K562 (cell line): ENCODE measurements around the gene UHRF1. TPM values are rescaled to one million over a fixed set of nuclear protein-coding genes. Genes with fewer than 3 reads are reported as not detected.

Experiments
- ARID2 ChIP-seq: fragments of 450-650 bp; IDR thresholded peaks from 2 replicates; pipeline ENCODE4 v1.6.1; 2017; ENCODE audit warnings: antibody characterized with exemption, mild to moderate bottlenecking
- ASH1L ChIP-seq: fragments of 450-650 bp; IDR thresholded peaks from 2 replicates; pipeline ENCODE4 v1.6.1; 2018; ENCODE audit warnings: borderline replicate concordance, mild to moderate bottlenecking, low read depth; ENCODE audit not compliant: partially characterized antibody
- CHCHD3 ChIP-seq: fragments of 250-450 bp; sonication (Bioruptor Pico); IDR thresholded peaks from 2 replicates; pipeline ENCODE4 v2.1.2; 2022; ENCODE audit warnings: mild to moderate bottlenecking
- RBM34 ChIP-seq: fragments of 200-400 bp; formaldehyde crosslinking; IDR thresholded peaks from 2 replicates; pipeline ENCODE4 v1.6.1; 2018; ENCODE audit warnings: low read length, borderline replicate concordance; ENCODE audit not compliant: insufficient read depth
- RBM39 ChIP-seq: fragments of 200-400 bp; formaldehyde crosslinking; optimal IDR thresholded peaks from 2 replicates; pipeline ENCODE3; 2018; ENCODE audit warnings: low read depth, low read length
- ZNF586 ChIP-seq: fragments of 450-650 bp; formaldehyde crosslinking; conservative IDR thresholded peaks from 2 replicates; pipeline ENCODE4 v1.4.0; 2020; ENCODE audit warnings: mild to moderate bottlenecking, moderate library complexity
- ZNF785 ChIP-seq: fragments of 250-450 bp; sonication (Bioruptor Pico); IDR thresholded peaks from 2 replicates; pipeline ENCODE4 v1.4.0; 2020; ENCODE audit warnings: mild to moderate bottlenecking
- polyA plus RNA-seq, 8 experiments: library from polyadenylated mRNA; depleted of rRNA in 4 of 8; stranded (reverse) in 5 of 8; unstranded in 3 of 8; fragments of >200 nt; fragmentation: Nextera tagmentation in 2 of 8; fragmentation: Illumina TruSeq in 1 of 8; extraction: Ambion mirVana in 2 of 8; extraction: Trizol in 1 of 8; gene quantifications; 2 replicates each; pipeline versions ENCODE4 v1.2.1 to v1.2.3, GENCODE V29; 2011 to 2014; ENCODE audit warnings: inconsistent platforms in 1 of 8, missing spikeins in 1 of 8
- total RNA-seq, 7 experiments: library from RNA; depleted of rRNA in 6 of 7; stranded (reverse); fragments of >200 nt in 6 of 7; fragmentation: Illumina TruSeq in 2 of 7; extraction: Trizol in 2 of 7; gene quantifications; 2 replicates each; pipeline versions ENCODE4 v1.2.1 to v1.2.3, GENCODE V29; 2011 to 2021; ENCODE audit warnings: low replicate concordance in 1 of 7
- TF ChIP-seq, protein P1 (sequence below): fragments of 200-600 bp; sonication (generic); IDR thresholded peaks from one replicate; pipeline ENCODE4 v1.6.1; 2012; ENCODE audit warnings: mild to moderate bottlenecking, low read depth, low read length, inconsistent platforms
- TF ChIP-seq, protein P2 (sequence below), 2 experiments: fragments of 250-450 bp in 1 of 2; fragments of 450-650 bp in 1 of 2; sonication (Bioruptor Pico) in 1 of 2; IDR thresholded peaks; 2 replicates each; pipeline versions ENCODE4 v1.6.1 to v1.8.0; 2016 to 2021; ENCODE audit warnings: mild to moderate bottlenecking in 2 of 2, moderate library complexity in 2 of 2, missing compliant biosample characterization in 1 of 2, missing genetic modification characterization in 1 of 2
- TF ChIP-seq, protein P3 (sequence below): sonication (generic); formaldehyde crosslinking; IDR thresholded peaks from 2 replicates; pipeline ENCODE4 v1.8.0; 2022; ENCODE audit warnings: missing genetic modification reagents, mild to moderate bottlenecking, borderline replicate concordance
- TF ChIP-seq, protein P4 (sequence below): fragments of 150-350 bp; conservative IDR thresholded peaks from 2 replicates; pipeline ENCODE4 v1.6.1; 2014; ENCODE audit warnings: low read length

Gene UHRF1
- total and polyA plus RNA-seq, 9 of the 15 experiments (the other 6 are each of a cell fraction or from before 2014, with no cell fraction given), result 6.0 to 101 (median 30.9) TPM

DNA sequence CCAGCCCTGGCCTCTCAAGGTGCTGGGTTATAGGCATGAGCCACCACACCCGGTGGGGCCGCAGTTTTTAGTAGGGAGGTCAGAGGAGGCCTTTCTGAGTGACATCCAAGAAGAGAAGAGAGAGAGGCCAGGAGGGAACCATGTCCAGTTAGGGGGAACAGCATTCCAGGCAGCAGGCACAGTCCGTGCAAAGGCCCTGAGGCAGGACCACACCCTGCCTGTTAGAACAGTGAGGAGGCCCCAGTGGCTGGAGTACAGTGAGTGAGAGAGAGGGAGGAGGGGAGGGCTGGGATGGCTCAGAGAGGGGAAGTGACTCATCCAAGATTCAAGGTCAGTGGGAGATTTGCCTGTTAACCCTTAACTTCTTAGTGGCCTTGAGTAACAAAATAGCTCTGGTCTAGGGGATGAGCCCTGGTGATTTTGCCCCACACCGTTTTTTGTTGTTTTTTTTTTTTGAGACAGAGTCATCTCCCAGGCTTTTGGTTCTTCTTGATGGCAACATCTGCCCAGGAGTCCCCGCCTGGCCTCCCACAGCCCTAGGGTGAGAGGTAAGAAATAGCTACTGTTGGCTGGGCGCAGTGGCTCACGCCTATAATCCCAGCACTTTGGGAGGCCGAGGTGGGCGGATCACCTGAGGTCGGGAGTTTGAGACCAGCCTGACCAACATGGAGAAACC lies 39.1 kb upstream of the UHRF1 start (continued):
- TF ChIP-seq, protein P1, sequence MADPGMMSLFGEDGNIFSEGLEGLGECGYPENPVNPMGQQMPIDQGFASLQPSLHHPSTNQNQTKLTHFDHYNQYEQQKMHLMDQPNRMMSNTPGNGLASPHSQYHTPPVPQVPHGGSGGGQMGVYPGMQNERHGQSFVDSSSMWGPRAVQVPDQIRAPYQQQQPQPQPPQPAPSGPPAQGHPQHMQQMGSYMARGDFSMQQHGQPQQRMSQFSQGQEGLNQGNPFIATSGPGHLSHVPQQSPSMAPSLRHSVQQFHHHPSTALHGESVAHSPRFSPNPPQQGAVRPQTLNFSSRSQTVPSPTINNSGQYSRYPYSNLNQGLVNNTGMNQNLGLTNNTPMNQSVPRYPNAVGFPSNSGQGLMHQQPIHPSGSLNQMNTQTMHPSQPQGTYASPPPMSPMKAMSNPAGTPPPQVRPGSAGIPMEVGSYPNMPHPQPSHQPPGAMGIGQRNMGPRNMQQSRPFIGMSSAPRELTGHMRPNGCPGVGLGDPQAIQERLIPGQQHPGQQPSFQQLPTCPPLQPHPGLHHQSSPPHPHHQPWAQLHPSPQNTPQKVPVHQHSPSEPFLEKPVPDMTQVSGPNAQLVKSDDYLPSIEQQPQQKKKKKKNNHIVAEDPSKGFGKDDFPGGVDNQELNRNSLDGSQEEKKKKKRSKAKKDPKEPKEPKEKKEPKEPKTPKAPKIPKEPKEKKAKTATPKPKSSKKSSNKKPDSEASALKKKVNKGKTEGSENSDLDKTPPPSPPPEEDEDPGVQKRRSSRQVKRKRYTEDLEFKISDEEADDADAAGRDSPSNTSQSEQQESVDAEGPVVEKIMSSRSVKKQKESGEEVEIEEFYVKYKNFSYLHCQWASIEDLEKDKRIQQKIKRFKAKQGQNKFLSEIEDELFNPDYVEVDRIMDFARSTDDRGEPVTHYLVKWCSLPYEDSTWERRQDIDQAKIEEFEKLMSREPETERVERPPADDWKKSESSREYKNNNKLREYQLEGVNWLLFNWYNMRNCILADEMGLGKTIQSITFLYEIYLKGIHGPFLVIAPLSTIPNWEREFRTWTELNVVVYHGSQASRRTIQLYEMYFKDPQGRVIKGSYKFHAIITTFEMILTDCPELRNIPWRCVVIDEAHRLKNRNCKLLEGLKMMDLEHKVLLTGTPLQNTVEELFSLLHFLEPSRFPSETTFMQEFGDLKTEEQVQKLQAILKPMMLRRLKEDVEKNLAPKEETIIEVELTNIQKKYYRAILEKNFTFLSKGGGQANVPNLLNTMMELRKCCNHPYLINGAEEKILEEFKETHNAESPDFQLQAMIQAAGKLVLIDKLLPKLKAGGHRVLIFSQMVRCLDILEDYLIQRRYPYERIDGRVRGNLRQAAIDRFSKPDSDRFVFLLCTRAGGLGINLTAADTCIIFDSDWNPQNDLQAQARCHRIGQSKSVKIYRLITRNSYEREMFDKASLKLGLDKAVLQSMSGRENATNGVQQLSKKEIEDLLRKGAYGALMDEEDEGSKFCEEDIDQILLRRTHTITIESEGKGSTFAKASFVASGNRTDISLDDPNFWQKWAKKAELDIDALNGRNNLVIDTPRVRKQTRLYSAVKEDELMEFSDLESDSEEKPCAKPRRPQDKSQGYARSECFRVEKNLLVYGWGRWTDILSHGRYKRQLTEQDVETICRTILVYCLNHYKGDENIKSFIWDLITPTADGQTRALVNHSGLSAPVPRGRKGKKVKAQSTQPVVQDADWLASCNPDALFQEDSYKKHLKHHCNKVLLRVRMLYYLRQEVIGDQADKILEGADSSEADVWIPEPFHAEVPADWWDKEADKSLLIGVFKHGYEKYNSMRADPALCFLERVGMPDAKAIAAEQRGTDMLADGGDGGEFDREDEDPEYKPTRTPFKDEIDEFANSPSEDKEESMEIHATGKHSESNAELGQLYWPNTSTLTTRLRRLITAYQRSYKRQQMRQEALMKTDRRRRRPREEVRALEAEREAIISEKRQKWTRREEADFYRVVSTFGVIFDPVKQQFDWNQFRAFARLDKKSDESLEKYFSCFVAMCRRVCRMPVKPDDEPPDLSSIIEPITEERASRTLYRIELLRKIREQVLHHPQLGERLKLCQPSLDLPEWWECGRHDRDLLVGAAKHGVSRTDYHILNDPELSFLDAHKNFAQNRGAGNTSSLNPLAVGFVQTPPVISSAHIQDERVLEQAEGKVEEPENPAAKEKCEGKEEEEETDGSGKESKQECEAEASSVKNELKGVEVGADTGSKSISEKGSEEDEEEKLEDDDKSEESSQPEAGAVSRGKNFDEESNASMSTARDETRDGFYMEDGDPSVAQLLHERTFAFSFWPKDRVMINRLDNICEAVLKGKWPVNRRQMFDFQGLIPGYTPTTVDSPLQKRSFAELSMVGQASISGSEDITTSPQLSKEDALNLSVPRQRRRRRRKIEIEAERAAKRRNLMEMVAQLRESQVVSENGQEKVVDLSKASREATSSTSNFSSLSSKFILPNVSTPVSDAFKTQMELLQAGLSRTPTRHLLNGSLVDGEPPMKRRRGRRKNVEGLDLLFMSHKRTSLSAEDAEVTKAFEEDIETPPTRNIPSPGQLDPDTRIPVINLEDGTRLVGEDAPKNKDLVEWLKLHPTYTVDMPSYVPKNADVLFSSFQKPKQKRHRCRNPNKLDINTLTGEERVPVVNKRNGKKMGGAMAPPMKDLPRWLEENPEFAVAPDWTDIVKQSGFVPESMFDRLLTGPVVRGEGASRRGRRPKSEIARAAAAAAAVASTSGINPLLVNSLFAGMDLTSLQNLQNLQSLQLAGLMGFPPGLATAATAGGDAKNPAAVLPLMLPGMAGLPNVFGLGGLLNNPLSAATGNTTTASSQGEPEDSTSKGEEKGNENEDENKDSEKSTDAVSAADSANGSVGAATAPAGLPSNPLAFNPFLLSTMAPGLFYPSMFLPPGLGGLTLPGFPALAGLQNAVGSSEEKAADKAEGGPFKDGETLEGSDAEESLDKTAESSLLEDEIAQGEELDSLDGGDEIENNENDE, result no peak
- TF ChIP-seq ARID2 (no peak), ZNF785 (no peak), ASH1L (no peak), ZNF586 (CRISPR knock-in tag) (no peak), RBM39 (peak; percentile 87), RBM34 (no peak), CHCHD3 (CRISPR knock-in tag) (no peak)
- TF ChIP-seq, protein P2, sequence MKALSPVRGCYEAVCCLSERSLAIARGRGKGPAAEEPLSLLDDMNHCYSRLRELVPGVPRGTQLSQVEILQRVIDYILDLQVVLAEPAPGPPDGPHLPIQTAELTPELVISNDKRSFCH (CRISPR knock-in tag; IDR thresholded peaks at IDR 0.05), result no peak
- TF ChIP-seq, protein P2 (tag; IDR thresholded peaks at IDR 0.05), result peak; percentile 38; the same call in 1 of the 2 replicates
- TF ChIP-seq, protein P3, sequence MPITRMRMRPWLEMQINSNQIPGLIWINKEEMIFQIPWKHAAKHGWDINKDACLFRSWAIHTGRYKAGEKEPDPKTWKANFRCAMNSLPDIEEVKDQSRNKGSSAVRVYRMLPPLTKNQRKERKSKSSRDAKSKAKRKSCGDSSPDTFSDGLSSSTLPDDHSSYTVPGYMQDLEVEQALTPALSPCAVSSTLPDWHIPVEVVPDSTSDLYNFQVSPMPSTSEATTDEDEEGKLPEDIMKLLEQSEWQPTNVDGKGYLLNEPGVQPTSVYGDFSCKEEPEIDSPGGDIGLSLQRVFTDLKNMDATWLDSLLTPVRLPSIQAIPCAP (CRISPR knock-in tag), result no peak
- TF ChIP-seq, protein P4, sequence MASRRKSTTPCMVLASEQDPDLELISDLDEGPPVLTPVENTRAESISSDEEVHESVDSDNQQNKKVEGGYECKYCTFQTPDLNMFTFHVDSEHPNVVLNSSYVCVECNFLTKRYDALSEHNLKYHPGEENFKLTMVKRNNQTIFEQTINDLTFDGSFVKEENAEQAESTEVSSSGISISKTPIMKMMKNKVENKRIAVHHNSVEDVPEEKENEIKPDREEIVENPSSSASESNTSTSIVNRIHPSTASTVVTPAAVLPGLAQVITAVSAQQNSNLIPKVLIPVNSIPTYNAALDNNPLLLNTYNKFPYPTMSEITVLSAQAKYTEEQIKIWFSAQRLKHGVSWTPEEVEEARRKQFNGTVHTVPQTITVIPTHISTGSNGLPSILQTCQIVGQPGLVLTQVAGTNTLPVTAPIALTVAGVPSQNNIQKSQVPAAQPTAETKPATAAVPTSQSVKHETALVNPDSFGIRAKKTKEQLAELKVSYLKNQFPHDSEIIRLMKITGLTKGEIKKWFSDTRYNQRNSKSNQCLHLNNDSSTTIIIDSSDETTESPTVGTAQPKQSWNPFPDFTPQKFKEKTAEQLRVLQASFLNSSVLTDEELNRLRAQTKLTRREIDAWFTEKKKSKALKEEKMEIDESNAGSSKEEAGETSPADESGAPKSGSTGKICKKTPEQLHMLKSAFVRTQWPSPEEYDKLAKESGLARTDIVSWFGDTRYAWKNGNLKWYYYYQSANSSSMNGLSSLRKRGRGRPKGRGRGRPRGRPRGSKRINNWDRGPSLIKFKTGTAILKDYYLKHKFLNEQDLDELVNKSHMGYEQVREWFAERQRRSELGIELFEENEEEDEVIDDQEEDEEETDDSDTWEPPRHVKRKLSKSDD, result no peak
